Measurements from ENCODE around the gene BPTF. TPM values are rescaled to one million over a fixed set of nuclear protein-coding genes. Genes with fewer than 3 reads are reported as not detected.
"Not testable (repeated sequence)": the region's sequence is repeated elsewhere in the genome, so short reads cannot be mapped to it uniquely, and the experiment has no call there.

Gene BPTF
- total RNA-seq, 1 experiment from 2014 or later, result 61.8 TPM

DNA sequence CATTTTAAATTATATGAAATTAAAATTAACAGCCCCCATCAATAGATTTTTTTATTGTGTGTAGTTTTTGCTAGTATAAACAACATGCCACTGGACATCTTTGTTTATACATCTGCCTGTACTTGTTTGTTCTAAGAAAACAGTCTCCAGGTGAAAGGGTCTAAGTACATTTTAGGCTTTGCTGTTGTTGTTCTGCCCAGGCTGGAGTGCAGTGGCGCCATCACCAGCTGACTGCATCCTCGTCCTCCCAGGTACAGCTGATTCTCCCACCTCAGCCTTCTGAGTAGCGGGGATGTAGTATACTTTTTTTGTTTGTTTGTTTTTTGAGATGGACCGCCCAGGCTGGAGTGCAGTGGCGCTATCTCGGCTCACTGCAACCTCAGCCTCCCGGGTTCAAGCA, 145.5 kb downstream of the BPTF start:
- no peak overlapping the region for H3K27ac ChIP-seq (ENCODE audit: low read length)
- no peak for DNase-seq
- no peaks in the 10 kb centered on the region for H4K20me1 ChIP-seq (ENCODE audit: low read length)
- no peak overlapping the region for H3K4me3 ChIP-seq (ENCODE audit: low read length)
- TF ChIP-seq EZH2 (IDR thresholded peaks at IDR 0.05; ENCODE audit: low read length, unreplicated experiment) (no peak), EZH2phosphoT487 (IDR thresholded peaks at IDR 0.05; ENCODE audit: borderline replicate concordance, low read length) (no peak)
- TF ChIP-seq, protein P1, sequence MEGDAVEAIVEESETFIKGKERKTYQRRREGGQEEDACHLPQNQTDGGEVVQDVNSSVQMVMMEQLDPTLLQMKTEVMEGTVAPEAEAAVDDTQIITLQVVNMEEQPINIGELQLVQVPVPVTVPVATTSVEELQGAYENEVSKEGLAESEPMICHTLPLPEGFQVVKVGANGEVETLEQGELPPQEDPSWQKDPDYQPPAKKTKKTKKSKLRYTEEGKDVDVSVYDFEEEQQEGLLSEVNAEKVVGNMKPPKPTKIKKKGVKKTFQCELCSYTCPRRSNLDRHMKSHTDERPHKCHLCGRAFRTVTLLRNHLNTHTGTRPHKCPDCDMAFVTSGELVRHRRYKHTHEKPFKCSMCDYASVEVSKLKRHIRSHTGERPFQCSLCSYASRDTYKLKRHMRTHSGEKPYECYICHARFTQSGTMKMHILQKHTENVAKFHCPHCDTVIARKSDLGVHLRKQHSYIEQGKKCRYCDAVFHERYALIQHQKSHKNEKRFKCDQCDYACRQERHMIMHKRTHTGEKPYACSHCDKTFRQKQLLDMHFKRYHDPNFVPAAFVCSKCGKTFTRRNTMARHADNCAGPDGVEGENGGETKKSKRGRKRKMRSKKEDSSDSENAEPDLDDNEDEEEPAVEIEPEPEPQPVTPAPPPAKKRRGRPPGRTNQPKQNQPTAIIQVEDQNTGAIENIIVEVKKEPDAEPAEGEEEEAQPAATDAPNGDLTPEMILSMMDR (conservative IDR thresholded peaks at IDR 0.05; ENCODE audit: low read depth, low read length), result no peak
- H3K79me2 ChIP-seq (ENCODE audit: low read length), result no peaks in the 10 kb centered on the region
- H3K36me3 ChIP-seq (ENCODE audit: low read depth, low read length), result peaks cover 20% of the 10 kb centered on the region
- no peak overlapping the region for H3K4me2 ChIP-seq (ENCODE audit: low read length)
- H3F3A ChIP-seq (ENCODE audit: low read length, unreplicated experiment), result no peaks in the 10 kb centered on the region
- H3K9me3 ChIP-seq (ENCODE audit: low read length), result no peaks in the 10 kb centered on the region
- ChIA-PET POLR2A (ENCODE audit: unreplicated experiment) (no interaction called here), CTCF (no interaction called here)
- no peak overlapping the region for H2AFZ ChIP-seq (ENCODE audit: low read length)
- ATAC-seq, result no peak
- no peaks in the 10 kb centered on the region for H3K4me1 ChIP-seq (ENCODE audit: insufficient read depth, low read length)
- H3K27me3 ChIP-seq (ENCODE audit: low read length), result no peaks in the 10 kb centered on the region
- no peak overlapping the region for H3K9ac ChIP-seq (ENCODE audit: low read length)
- intact Hi-C loops (cut with micrococcal nuclease), result no loop called here
- H3K9me2 ChIP-seq (replicated peaks; ENCODE audit: low read length), result no peaks in the 10 kb centered on the region
- BruUV-seq (replicated peaks), result no TSS peak

DNA sequence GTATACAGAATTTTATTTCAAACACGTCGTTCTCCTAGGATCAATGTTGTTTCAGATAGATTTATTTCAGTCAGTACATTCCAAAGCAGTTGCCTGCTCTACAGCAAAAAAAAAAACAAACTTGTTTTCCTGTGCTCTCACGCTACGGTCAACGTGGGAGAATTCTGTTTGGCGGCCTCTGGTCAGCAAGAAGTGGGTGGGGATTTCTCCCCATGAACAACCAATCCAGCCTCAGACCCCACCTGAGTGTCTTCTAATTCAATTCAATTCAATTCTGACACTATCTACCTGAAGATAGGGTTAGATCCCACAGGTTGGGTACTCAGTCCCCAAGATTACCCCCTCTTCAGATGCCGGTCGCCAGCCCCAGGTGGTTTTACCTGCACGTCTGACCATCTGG, 148.9 kb downstream of the BPTF start:
- H3F3A ChIP-seq (ENCODE audit: low read length, unreplicated experiment), result no peaks in the 10 kb centered on the region
- no peaks in the 10 kb centered on the region for H4K20me1 ChIP-seq (ENCODE audit: low read length)
- H2AFZ ChIP-seq (ENCODE audit: low read length), result no peak overlapping the region
- no peak for ATAC-seq
- ChIA-PET CTCF (no interaction called here), POLR2A (ENCODE audit: unreplicated experiment) (no interaction called here)
- no peak overlapping the region for H3K27ac ChIP-seq (ENCODE audit: low read length)
- H3K4me3 ChIP-seq (ENCODE audit: low read length), result no peak overlapping the region
- no peaks in the 10 kb centered on the region for H3K79me2 ChIP-seq (ENCODE audit: low read length)
- BruUV-seq (replicated peaks), result no TSS peak
- H3K36me3 ChIP-seq (ENCODE audit: low read depth, low read length), result peaks cover 11% of the 10 kb centered on the region
- peaks cover 3% of the 10 kb centered on the region; the same call in 1 of the 2 replicates for H3K4me1 ChIP-seq (ENCODE audit: insufficient read depth, low read length)
- no peaks in the 10 kb centered on the region for H3K27me3 ChIP-seq (ENCODE audit: low read length)
- H3K4me2 ChIP-seq (ENCODE audit: low read length), result no peak overlapping the region
- intact Hi-C loops (cut with micrococcal nuclease), result no loop called here
- H3K9me2 ChIP-seq (replicated peaks; ENCODE audit: low read length), result no peaks in the 10 kb centered on the region
- H3K9ac ChIP-seq (ENCODE audit: low read length), result no peak overlapping the region
- TF ChIP-seq EZH2phosphoT487 (IDR thresholded peaks at IDR 0.05; ENCODE audit: borderline replicate concordance, low read length) (no peak), EZH2 (IDR thresholded peaks at IDR 0.05; ENCODE audit: low read length, unreplicated experiment) (no peak)
- H3K9me3 ChIP-seq (ENCODE audit: low read length), result no peaks in the 10 kb centered on the region
- no peak for DNase-seq

DNA sequence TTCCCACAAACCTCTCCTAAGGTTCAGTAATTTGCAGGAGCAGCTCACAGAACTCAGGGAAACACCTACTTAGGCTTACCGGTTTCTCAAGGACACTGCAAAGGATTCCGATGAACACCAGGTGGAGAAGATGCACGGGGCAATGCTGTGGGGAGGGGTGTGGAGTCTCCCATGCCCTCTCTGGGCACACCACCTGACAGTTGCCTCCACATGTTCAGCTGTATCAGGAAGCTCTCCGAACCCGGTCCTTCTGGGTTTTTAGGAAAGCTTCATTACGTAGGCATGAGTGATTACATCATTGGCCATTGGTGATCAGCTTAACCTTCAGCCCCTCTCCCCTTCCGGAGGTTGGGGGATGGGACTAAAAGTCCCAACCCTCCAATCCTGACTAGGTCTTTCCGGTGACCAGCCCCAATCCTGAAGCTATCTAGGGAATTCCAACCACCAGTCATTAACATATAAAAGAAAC, 149.3 kb downstream of the BPTF start:
- Histone ChIP-seq H3K4me3 (ENCODE audit: low read length) (no peak overlapping the region), H3K27me3 (ENCODE audit: low read length) (no peaks in the 10 kb centered on the region), H3K79me2 (ENCODE audit: low read length) (no peaks in the 10 kb centered on the region), H3K27ac (ENCODE audit: low read length) (no peak overlapping the region), H3K9ac (ENCODE audit: low read length) (no peak overlapping the region), H4K20me1 (ENCODE audit: low read length) (no peaks in the 10 kb centered on the region), H3K4me2 (ENCODE audit: low read length) (no peak overlapping the region), H2AFZ (ENCODE audit: low read length) (no peak overlapping the region), H3K9me3 (ENCODE audit: low read length) (no peaks in the 10 kb centered on the region), H3K36me3 (ENCODE audit: low read depth, low read length) (peaks cover 11% of the 10 kb centered on the region), H3K9me2 (replicated peaks; ENCODE audit: low read length) (no peaks in the 10 kb centered on the region), H3K4me1 (ENCODE audit: insufficient read depth, low read length) (peaks cover 3% of the 10 kb centered on the region; the same call in 1 of the 2 replicates), H3F3A (ENCODE audit: low read length, unreplicated experiment) (no peaks in the 10 kb centered on the region)
- ChIA-PET CTCF (no interaction called here), POLR2A (ENCODE audit: unreplicated experiment) (no interaction called here)
- no peak for ATAC-seq
- TF ChIP-seq EZH2 (IDR thresholded peaks at IDR 0.05; ENCODE audit: low read length, unreplicated experiment), result no peak
- TF ChIP-seq, protein P1 (conservative IDR thresholded peaks at IDR 0.05; ENCODE audit: low read depth, low read length), result no peak
- no peak for TF ChIP-seq EZH2phosphoT487 (IDR thresholded peaks at IDR 0.05; ENCODE audit: borderline replicate concordance, low read length)
- DNase-seq, result no peak
- intact Hi-C loops (cut with micrococcal nuclease), result no loop called here
- no TSS peak for BruUV-seq (replicated peaks)

DNA sequence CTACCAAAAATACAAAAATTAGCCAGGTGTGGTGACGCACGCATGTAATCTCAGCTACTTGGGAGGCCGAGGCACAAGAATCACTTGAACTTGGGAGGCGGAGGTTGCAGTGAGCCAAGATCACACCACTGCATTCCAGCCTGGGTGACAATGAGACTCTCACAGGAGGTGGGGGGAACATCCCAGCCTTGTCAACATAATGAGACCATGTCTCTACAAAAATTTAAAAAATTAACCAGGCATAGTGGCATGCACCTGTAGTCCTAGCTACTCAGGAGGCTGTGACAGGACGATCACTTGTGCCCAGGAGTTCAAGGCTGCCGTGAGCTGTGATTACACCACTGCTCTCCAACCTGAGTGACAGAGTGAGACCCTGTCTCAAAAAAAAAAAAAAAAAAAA, 151.0 kb downstream of the BPTF start:
- H3F3A ChIP-seq (ENCODE audit: low read length, unreplicated experiment); DNase-seq; H3K9me2 ChIP-seq (replicated peaks; ENCODE audit: low read length); ATAC-seq; H3K4me3 ChIP-seq (ENCODE audit: low read length); H3K4me1 ChIP-seq (ENCODE audit: insufficient read depth, low read length); H3K9ac ChIP-seq (ENCODE audit: low read length); H3K9me3 ChIP-seq (ENCODE audit: low read length); BruUV-seq (replicated peaks); H2AFZ ChIP-seq (ENCODE audit: low read length); H3K27me3 ChIP-seq (ENCODE audit: low read length); intact Hi-C loops (cut with micrococcal nuclease); H3K4me2 ChIP-seq (ENCODE audit: low read length); H4K20me1 ChIP-seq (ENCODE audit: low read length); H3K79me2 ChIP-seq (ENCODE audit: low read length); H3K27ac ChIP-seq (ENCODE audit: low read length): not testable (repeated sequence)
- POLR2A ChIA-PET (ENCODE audit: unreplicated experiment), result interaction anchor here (0.6 kb wide), 1 partner anchor 33 kb away, joined by 4 read pairs; no protein-coding TSS in a partner anchor
- CTCF ChIA-PET, result interaction anchor here (0.6 kb wide), 1 partner anchor 173 kb away, joined by 3 read pairs; no protein-coding TSS in a partner anchor
- peaks cover 11% of the 10 kb centered on the region for H3K36me3 ChIP-seq (ENCODE audit: low read depth, low read length)
